GM12874 (cell line): ENCODE results near the gene SYP.

Experiments
- CTCF ChIP-seq: IDR thresholded peaks from 2 replicates; pipeline ENCODE4 v1.5.1; 2011; ENCODE audit warnings: low read depth, mild to moderate bottlenecking, control low read depth, low read length, moderate library complexity; ENCODE audit not compliant: insufficient read depth

Gene SYP

GRCh38 chrX:49179358-49179757, 20.6 kb downstream of the SYP start:
- TF ChIP-seq CTCF: no peak

DNA sequence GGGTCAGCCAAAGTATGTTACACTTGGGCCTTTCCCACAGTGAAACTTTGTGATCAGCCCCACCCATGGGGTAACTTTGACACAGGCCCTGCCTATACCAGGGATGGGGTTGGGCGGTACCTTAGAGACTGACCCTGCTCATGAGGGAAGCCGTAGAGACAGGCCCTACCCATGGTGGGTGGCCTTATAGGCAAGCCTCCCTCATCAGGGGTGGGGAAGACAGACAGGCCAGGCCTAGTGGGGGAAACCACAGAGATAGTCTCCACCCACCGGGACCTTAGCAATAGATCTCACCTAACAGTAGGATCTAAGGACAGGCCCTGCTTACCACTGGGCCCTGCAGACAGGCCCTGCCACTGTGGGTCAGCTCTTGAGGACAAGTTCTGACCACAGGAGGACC, 21.5 kb downstream of the SYP start:
- TF ChIP-seq CTCF: no peak

DNA sequence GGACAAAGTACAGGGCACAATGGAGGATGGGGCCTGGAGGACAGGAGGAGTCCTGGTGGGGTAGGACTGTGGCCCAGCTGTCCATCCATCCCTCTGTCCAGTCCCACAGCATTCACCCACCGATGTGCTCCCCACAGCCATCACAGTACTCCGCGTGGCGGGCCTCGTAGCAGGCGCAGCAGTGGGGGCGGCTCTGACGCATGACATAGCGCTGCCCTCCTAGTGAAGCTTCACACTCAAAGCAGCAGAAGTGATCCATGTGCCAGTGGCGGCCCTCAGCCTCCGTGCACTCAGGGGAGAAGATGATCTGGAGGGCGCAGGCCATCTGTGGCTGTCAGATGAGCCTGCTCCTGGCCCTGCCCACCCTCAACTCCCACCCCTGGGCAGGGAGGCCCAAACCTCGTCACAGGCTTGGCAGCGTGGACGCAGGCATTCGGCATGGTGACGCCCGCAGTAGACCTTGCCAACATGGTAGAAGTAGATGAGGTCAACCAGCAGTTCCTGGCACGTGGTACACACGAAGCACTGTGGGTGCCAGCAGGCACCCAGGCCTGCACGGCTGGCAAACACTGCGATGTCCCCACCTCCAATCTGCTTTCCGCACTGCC, 22.0 kb downstream of the SYP start:
- no peak for TF ChIP-seq CTCF

GRCh38 chrX:49177338-49177833, 22.6 kb downstream of the SYP start:
- TF ChIP-seq CTCF: 0 out of 2 replicates have a peak, but pooled peaks have one; percentile 17

- TF ChIP-seq CTCF: no peak
Observed at GRCh38 chrX:49176421-49177326, 23.3 kb downstream of the SYP start.

GRCh38 chrX:49175435-49176274, 24.3 kb downstream of the SYP start:
- no peak for TF ChIP-seq CTCF

DNA sequence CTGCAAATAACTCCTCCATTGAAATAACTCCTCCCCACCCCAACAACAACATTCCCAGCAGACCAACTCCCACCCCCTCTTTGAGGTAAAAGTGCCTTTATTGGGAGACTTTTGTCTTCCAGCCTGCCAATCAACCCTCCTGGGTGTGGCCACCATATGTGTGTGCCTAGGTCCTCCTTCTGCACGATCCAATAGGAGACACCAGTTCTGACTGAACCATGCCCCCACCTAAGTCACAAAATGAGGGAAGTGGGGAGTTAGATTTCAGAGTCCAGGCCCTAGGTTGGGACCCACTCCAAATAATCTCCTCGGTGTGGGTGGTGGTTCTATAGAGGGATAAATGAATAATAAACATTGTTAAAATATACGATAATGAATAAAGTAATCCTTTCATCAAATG, 25.3 kb downstream of the SYP start:
- TF ChIP-seq CTCF: no peak
